Measurements from ENCODE around the gene ZNF688. TPM values are rescaled to one million over a fixed set of nuclear protein-coding genes. Genes with fewer than 3 reads are reported as not detected.

Gene ZNF688
- total RNA-seq, 1 experiment from 2014 or later, result 5.5 TPM

DNA sequence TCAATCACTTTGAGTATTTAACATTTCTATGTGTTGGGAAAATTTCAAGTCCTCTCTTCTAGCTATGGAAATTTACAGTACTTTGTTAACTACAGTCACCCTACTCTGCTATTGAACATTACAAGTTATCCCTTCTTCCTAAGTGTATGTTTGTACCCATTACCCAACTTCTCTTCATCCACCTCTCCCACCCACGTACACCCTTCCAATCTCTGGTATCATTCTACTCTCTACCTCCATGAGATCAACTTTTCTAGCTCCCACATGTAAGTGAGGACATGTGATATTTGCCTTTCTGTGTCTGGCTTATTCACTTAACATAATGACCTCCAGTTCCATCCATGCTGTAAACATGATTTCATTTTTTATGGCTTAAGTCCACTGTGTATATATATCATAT is 3.2 kb upstream of the ZNF688 start:
- POLR2A ChIA-PET (ENCODE audit: unreplicated experiment), result interaction anchor here (0.6 kb wide), 2 partner anchors 16 to 204 kb away, joined by 3 to 5 read pairs; no protein-coding TSS in a partner anchor
- no peak overlapping the region for H2AFZ ChIP-seq (ENCODE audit: low read length)
- H3K4me3 ChIP-seq (ENCODE audit: low read length), result no peak overlapping the region
- H3K79me2 ChIP-seq (ENCODE audit: low read length), result peaks cover 7% of the 10 kb centered on the region; the same call in 1 of the 2 replicates
- H3K4me2 ChIP-seq (ENCODE audit: low read length), result no peak overlapping the region
- H3K27ac ChIP-seq (ENCODE audit: low read length), result no peak overlapping the region
- H3K9me3 ChIP-seq (ENCODE audit: low read length), result no peaks in the 10 kb centered on the region
- DNase-seq (no peak), ATAC-seq (no peak)
- no peaks in the 10 kb centered on the region for H3K9me2 ChIP-seq (replicated peaks; ENCODE audit: low read length)
- H3F3A ChIP-seq (ENCODE audit: low read length, unreplicated experiment), result no peaks in the 10 kb centered on the region
- H3K4me1 ChIP-seq (ENCODE audit: insufficient read depth, low read length), result peaks cover 9% of the 10 kb centered on the region; the same call in 1 of the 2 replicates
- no TSS peak for BruUV-seq (replicated peaks)
- H3K9ac ChIP-seq (ENCODE audit: low read length), result no peak overlapping the region
- intact Hi-C loops (cut with micrococcal nuclease), result loop anchor here (10.0 kb wide), 1 partner anchor 60 kb away; no protein-coding TSS in a partner anchor
- TF ChIP-seq EZH2 (IDR thresholded peaks at IDR 0.05; ENCODE audit: low read length, unreplicated experiment), result no peak
- TF ChIP-seq EZH2phosphoT487 (IDR thresholded peaks at IDR 0.05; ENCODE audit: borderline replicate concordance, low read length), result no peak
- TF ChIP-seq, protein P1, sequence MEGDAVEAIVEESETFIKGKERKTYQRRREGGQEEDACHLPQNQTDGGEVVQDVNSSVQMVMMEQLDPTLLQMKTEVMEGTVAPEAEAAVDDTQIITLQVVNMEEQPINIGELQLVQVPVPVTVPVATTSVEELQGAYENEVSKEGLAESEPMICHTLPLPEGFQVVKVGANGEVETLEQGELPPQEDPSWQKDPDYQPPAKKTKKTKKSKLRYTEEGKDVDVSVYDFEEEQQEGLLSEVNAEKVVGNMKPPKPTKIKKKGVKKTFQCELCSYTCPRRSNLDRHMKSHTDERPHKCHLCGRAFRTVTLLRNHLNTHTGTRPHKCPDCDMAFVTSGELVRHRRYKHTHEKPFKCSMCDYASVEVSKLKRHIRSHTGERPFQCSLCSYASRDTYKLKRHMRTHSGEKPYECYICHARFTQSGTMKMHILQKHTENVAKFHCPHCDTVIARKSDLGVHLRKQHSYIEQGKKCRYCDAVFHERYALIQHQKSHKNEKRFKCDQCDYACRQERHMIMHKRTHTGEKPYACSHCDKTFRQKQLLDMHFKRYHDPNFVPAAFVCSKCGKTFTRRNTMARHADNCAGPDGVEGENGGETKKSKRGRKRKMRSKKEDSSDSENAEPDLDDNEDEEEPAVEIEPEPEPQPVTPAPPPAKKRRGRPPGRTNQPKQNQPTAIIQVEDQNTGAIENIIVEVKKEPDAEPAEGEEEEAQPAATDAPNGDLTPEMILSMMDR (conservative IDR thresholded peaks at IDR 0.05; ENCODE audit: low read depth, low read length), result no peak
- no peaks in the 10 kb centered on the region for H4K20me1 ChIP-seq (ENCODE audit: low read length)
- CTCF ChIA-PET, result no interaction called here
- no peaks in the 10 kb centered on the region for H3K27me3 ChIP-seq (ENCODE audit: low read length)
- 0 out of 2 replicates have a peak, but pooled peaks cover 2% of the 10 kb centered on the region for H3K36me3 ChIP-seq (ENCODE audit: low read depth, low read length)

DNA sequence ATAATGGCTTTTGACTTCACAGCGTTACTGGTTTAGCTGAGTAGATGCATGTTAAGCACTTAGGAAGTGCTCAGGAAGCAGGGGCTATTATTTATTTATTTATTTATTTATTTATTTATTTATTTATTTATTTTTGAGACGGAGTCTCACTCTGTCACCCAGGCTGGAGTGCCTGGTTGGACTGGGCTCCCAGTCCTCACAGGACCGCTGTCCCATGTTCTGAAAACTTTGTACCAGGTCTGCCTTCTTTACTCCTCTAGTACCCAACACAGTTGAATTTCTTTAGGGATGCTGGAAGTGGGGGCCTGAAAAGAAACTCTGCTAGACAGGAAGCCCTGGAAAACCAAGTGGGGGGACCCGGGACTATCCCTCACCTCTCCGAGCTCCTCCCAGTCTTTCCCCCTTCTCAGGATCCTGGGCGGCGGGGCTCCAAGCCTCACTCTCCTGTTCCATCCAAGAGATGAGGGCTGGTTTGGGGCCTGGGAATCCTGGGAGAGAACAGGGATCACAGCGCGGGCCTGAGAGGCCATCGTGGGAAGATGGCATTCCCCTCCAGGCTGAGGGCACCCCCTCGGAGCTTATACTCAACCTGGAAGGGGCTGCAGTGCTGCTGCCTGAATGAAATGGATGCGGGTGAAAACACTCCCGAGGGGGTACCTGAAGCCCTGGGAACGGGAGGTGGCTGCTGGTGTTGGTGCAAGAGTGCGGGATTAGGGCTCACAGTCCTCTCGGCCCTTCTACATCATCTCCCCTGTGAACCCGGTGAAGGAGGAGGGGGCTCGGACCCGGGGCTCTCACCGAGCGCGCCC is 674 bp downstream of the ZNF688 start:
- Histone ChIP-seq H2AFZ (ENCODE audit: low read length) (peak overlapping the region; percentile 98), H3K27ac (ENCODE audit: low read length) (peak overlapping the region; percentile 89), H3F3A (ENCODE audit: low read length, unreplicated experiment) (no peaks in the 10 kb centered on the region), H3K9me3 (ENCODE audit: low read length) (no peaks in the 10 kb centered on the region), H3K4me1 (ENCODE audit: insufficient read depth, low read length) (peaks cover 34% of the 10 kb centered on the region), H3K79me2 (ENCODE audit: low read length) (peaks cover 7% of the 10 kb centered on the region; the same call in 1 of the 2 replicates), H3K9ac (ENCODE audit: low read length) (peak overlapping the region; percentile 92), H3K4me3 (ENCODE audit: low read length) (peak overlapping the region; percentile 94), H3K36me3 (ENCODE audit: low read depth, low read length) (no peaks in the 10 kb centered on the region), H3K27me3 (ENCODE audit: low read length) (no peaks in the 10 kb centered on the region), H3K4me2 (ENCODE audit: low read length) (peak overlapping the region; percentile 100), H3K9me2 (replicated peaks; ENCODE audit: low read length) (no peaks in the 10 kb centered on the region), H4K20me1 (ENCODE audit: low read length) (no peaks in the 10 kb centered on the region)
- TSS peak; percentile 31 for BruUV-seq (replicated peaks)
- TF ChIP-seq EZH2 (IDR thresholded peaks at IDR 0.05; ENCODE audit: low read length, unreplicated experiment), result no peak
- TF ChIP-seq, protein P1 (conservative IDR thresholded peaks at IDR 0.05; ENCODE audit: low read depth, low read length), result no peak
- intact Hi-C loops (cut with micrococcal nuclease), result loop anchor here (10.0 kb wide), 1 partner anchor 64 kb away; no protein-coding TSS in a partner anchor
- DNase-seq, result no peak
- CTCF ChIA-PET, result no interaction called here
- POLR2A ChIA-PET (ENCODE audit: unreplicated experiment), result no interaction called here
- ATAC-seq, result 0 out of 2 replicates have a peak, but pooled peaks have one; percentile 1
